H9 (cell line): ENCODE data around the gene GLRA3. TPM values are rescaled to one million over a fixed set of nuclear protein-coding genes. Genes with fewer than 3 reads are reported as not detected.

Experiments
- DNase-seq: peaks from one replicate; pipeline ENCODE4 v3.0.0-alpha.2; 2017
- H2AFZ ChIP-seq: one replicate; pipeline ENCODE4 v1.6.1; 2013; ENCODE audit warnings: mild to moderate bottlenecking, low read length, control low read depth, moderate library complexity
- H2AK5ac ChIP-seq: 2 replicates; pipeline ENCODE4 v1.6.1; 2013; ENCODE audit warnings: low read length, control low read depth, mixed read lengths; ENCODE audit not compliant: insufficient read length
- H2BK120ac ChIP-seq: one replicate; pipeline ENCODE4 v1.6.1; 2013; ENCODE audit warnings: low read depth, mild to moderate bottlenecking, low read length, control low read depth, inconsistent platforms; ENCODE audit not compliant: poor library complexity, severe bottlenecking
- H2BK12ac ChIP-seq: 2 replicates; pipeline ENCODE4 v1.6.1; 2013; ENCODE audit warnings: low read length, control low read depth, mixed read lengths, low read depth; ENCODE audit not compliant: insufficient read length
- H2BK15ac ChIP-seq: 2 replicates; pipeline ENCODE4 v1.6.1; 2013; ENCODE audit warnings: low read depth, low read length, control low read depth
- H2BK20ac ChIP-seq: one replicate; pipeline ENCODE4 v1.6.1; 2013; ENCODE audit warnings: low read depth, mild to moderate bottlenecking, low read length, control low read depth, inconsistent platforms; ENCODE audit not compliant: poor library complexity, severe bottlenecking
- H2BK5ac ChIP-seq: 2 replicates; pipeline ENCODE4 v1.6.1; 2013; ENCODE audit warnings: low read length, control low read depth, mixed read lengths; ENCODE audit not compliant: insufficient read length
- H3K14ac ChIP-seq: 2 replicates; pipeline ENCODE4 v1.6.1; 2013; ENCODE audit warnings: low read length, control low read depth; ENCODE audit not compliant: insufficient read depth
- H3K18ac ChIP-seq: 2 replicates; pipeline ENCODE4 v1.6.1; 2013; ENCODE audit warnings: low read depth, mild to moderate bottlenecking, mixed read lengths, low read length, control low read depth; ENCODE audit not compliant: insufficient read length
- H3K23ac ChIP-seq: 2 replicates; pipeline ENCODE4 v1.6.1; 2013; ENCODE audit warnings: low read length, control low read depth, mixed read lengths, low read depth; ENCODE audit not compliant: insufficient read length
- H3K23me2 ChIP-seq: 2 replicates; pipeline ENCODE4 v1.6.1; 2013; ENCODE audit warnings: low read depth, mild to moderate bottlenecking, mixed read lengths, low read length, control low read depth; ENCODE audit not compliant: insufficient read length, poor library complexity, severe bottlenecking
- H3K27ac ChIP-seq: 2 replicates; pipeline ENCODE4 v1.5.1; 2013; ENCODE audit warnings: low read length, control low read depth, mixed read lengths, low read depth; ENCODE audit not compliant: insufficient read length
- H3K27me3 ChIP-seq: 2 replicates; pipeline ENCODE4 v1.6.1; 2013; ENCODE audit warnings: low read length, control low read depth, inconsistent platforms; ENCODE audit not compliant: insufficient read depth
- H3K4ac ChIP-seq: 2 replicates; pipeline ENCODE4 v1.6.1; 2013; ENCODE audit warnings: low read depth, mild to moderate bottlenecking, control low read depth, inconsistent platforms, low read length, moderate library complexity
- H3K4me1 ChIP-seq: 2 replicates; pipeline ENCODE4 v1.6.1; 2013; ENCODE audit warnings: low read length, control low read depth, inconsistent platforms; ENCODE audit not compliant: insufficient read depth
- H3K4me2 ChIP-seq: 2 replicates; pipeline ENCODE4 v1.6.1; 2013; ENCODE audit warnings: low read length, control low read depth, mixed read lengths; ENCODE audit not compliant: insufficient read length, insufficient read depth
- H3K56ac ChIP-seq: 2 replicates; pipeline ENCODE4 v1.6.1; 2013; ENCODE audit warnings: low read depth, mild to moderate bottlenecking, mixed read lengths, low read length, control low read depth; ENCODE audit not compliant: insufficient read length
- H3K79me1 ChIP-seq: 2 replicates; pipeline ENCODE4 v1.6.1; 2013; ENCODE audit warnings: low read depth, mild to moderate bottlenecking, moderate library complexity, low read length, control low read depth, inconsistent platforms; ENCODE audit not compliant: insufficient read depth, poor library complexity, severe bottlenecking
- H3K79me2 ChIP-seq: 2 replicates; pipeline ENCODE4 v1.6.1; 2013; ENCODE audit warnings: low read length, control low read depth, inconsistent platforms; ENCODE audit not compliant: insufficient read depth
- H3K9ac ChIP-seq: 2 replicates; pipeline ENCODE4 v1.6.1; 2013; ENCODE audit warnings: low read length, control low read depth, mixed read lengths; ENCODE audit not compliant: insufficient read length; ENCODE audit errors: extremely low read depth
- H3K9me3 ChIP-seq: one replicate; pipeline ENCODE4 v1.6.1; 2013; ENCODE audit warnings: low read depth, low read length, inconsistent platforms; ENCODE audit not compliant: control insufficient read depth
- H3T11ph ChIP-seq: one replicate; pipeline ENCODE4 v1.6.1; 2013; ENCODE audit warnings: mild to moderate bottlenecking, low read length, control low read depth, inconsistent platforms
- H4K20me1 ChIP-seq: one replicate; pipeline ENCODE4 v1.6.1; 2013; ENCODE audit not compliant: control insufficient read depth, insufficient read length, insufficient read depth
- H4K5ac ChIP-seq: 2 replicates; pipeline ENCODE4 v1.6.1; 2013; ENCODE audit warnings: low read depth, mild to moderate bottlenecking, mixed read lengths, low read length, control low read depth; ENCODE audit not compliant: insufficient read length
- H4K8ac ChIP-seq: replicated peaks from 2 replicates; pipeline ENCODE4 v1.6.1; 2013; ENCODE audit warnings: low read length, control low read depth, mixed read lengths, low read depth; ENCODE audit not compliant: insufficient read length
- H4K91ac ChIP-seq: 2 replicates; pipeline ENCODE4 v1.6.1; 2013; ENCODE audit warnings: low read depth, mild to moderate bottlenecking, moderate library complexity, mixed read lengths, low read length, control low read depth; ENCODE audit not compliant: insufficient read length
- H3K27ac Mint-ChIP-seq, 3 experiments: 2 replicates in 2 of 3; 3 replicates in 1 of 3; pipeline ENCODE4 v1.8.0; 2020 to 2021; ENCODE audit warnings: mixed read lengths in 3 of 3, mild to moderate bottlenecking in 1 of 3, moderate library complexity in 1 of 3
- H3K27me3 Mint-ChIP-seq: 2 replicates; pipeline ENCODE4 v1.8.0; 2021; ENCODE audit warnings: low read depth, mild to moderate bottlenecking, moderate library complexity, mixed read lengths
- H3K36me3 Mint-ChIP-seq, 3 experiments: 2 replicates in 2 of 3; 3 replicates in 1 of 3; pipeline ENCODE4 v1.8.0; 2020 to 2021; ENCODE audit warnings: low read depth in 3 of 3, mixed read lengths in 3 of 3; ENCODE audit not compliant: insufficient read depth in 1 of 3
- H3K4me1 Mint-ChIP-seq, 2 experiments: 2 replicates each; pipeline ENCODE4 v1.8.0; 2020; ENCODE audit warnings: mixed read lengths in 2 of 2
- H3K4me3 Mint-ChIP-seq, 2 experiments: 2 replicates in 1 of 2; 3 replicates in 1 of 2; pipeline ENCODE4 v1.8.0; 2020 to 2021; ENCODE audit warnings: mild to moderate bottlenecking in 2 of 2, mixed read lengths in 2 of 2, moderate library complexity in 1 of 2
- H3K9me3 Mint-ChIP-seq, 2 experiments: 2 replicates in 1 of 2; 3 replicates in 1 of 2; pipeline ENCODE4 v1.8.0; 2020; ENCODE audit warnings: mild to moderate bottlenecking in 2 of 2, mixed read lengths in 2 of 2, moderate library complexity in 1 of 2
- WGBS: extraction: QIAGEN DNeasy Blood & Tissue Kit; methylation state at CpG from one replicate; pipeline ENCODE4 v1.1.7; 2013; ENCODE audit warnings: missing lambda C conversion rate, low lambda C conversion rate, mixed read lengths; ENCODE audit not compliant: insufficient read length; ENCODE audit errors: extremely low coverage; 5-methylcytosine and 5-hydroxymethylcytosine counted together
- total RNA-seq: library from RNA; stranded (reverse); gene quantifications from 2 replicates; pipeline ENCODE4 v1.2.1, GENCODE V29; 2021
- TF ChIP-seq, protein P1 (sequence below): fragments of 200-600 bp; sonication (generic); conservative IDR thresholded peaks from 3 replicates; pipeline ENCODE4 v1.8.0; 2021; ENCODE audit warnings: antibody characterized with exemption, mild to moderate bottlenecking

Gene GLRA3
- total RNA-seq, 1 experiment from 2014 or later, result 0.09 TPM

DNA sequence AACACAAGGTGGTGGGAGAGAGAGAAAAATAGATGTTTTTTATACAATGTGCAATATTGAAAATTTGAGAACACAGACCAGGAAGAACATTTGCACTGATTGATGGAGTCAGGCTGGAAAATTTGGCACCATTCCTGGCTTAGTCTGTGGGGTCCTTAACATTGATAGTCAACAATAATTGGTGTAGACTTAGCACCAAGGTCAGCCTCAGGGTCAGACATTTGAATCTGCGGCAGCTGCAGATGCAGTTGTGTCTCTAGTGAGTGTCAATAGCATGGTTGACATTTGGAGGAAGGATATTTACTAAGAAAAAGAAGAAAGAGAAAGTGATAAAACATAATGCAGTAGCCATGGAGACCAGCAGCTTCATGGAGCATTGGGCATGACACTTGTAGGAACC lies 31.5 kb upstream of the GLRA3 start:
- Histone ChIP-seq H3K9ac (no peak overlapping the region), H3K27me3 (no peaks in the 10 kb centered on the region), H2BK20ac (no peak overlapping the region), H4K5ac (no peak overlapping the region), H3K18ac (no peak overlapping the region), H3K4me1 (no peaks in the 10 kb centered on the region), H4K20me1 (no peaks in the 10 kb centered on the region), H3K79me2 (no peaks in the 10 kb centered on the region), H2BK120ac (no peak overlapping the region), H4K91ac (no peak overlapping the region), H2AK5ac (no peak overlapping the region), H2BK15ac (no peak overlapping the region), H3K4ac (no peak overlapping the region), H3T11ph (no peak overlapping the region), H3K4me2 (no peak overlapping the region), H3K14ac (no peak overlapping the region), H3K27ac (no peak overlapping the region), H3K79me1 (no peaks in the 10 kb centered on the region), H3K23me2 (no peaks in the 10 kb centered on the region), H3K9me3 (no peaks in the 10 kb centered on the region), H4K8ac (no peak overlapping the region), H2BK5ac (no peak overlapping the region), H3K23ac (no peak overlapping the region), H2AFZ (no peak overlapping the region), H2BK12ac (no peak overlapping the region), H3K56ac (no peak overlapping the region)
- TF ChIP-seq, protein P1, sequence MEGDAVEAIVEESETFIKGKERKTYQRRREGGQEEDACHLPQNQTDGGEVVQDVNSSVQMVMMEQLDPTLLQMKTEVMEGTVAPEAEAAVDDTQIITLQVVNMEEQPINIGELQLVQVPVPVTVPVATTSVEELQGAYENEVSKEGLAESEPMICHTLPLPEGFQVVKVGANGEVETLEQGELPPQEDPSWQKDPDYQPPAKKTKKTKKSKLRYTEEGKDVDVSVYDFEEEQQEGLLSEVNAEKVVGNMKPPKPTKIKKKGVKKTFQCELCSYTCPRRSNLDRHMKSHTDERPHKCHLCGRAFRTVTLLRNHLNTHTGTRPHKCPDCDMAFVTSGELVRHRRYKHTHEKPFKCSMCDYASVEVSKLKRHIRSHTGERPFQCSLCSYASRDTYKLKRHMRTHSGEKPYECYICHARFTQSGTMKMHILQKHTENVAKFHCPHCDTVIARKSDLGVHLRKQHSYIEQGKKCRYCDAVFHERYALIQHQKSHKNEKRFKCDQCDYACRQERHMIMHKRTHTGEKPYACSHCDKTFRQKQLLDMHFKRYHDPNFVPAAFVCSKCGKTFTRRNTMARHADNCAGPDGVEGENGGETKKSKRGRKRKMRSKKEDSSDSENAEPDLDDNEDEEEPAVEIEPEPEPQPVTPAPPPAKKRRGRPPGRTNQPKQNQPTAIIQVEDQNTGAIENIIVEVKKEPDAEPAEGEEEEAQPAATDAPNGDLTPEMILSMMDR, result no peak
- Mint-ChIP-seq H3K27ac (no peak overlapping the region), H3K27me3 (no peaks in the 10 kb centered on the region), H3K4me3 (no peak overlapping the region), H3K4me1 (peaks cover 0 to under 1% of the 10 kb centered on the region in 2 experiments; a peak in 1 of 4 replicates), H3K9me3 (peaks cover 0 to 3% of the 10 kb centered on the region in 2 experiments; a peak in 1 of 5 replicates), H3K36me3 (peaks cover 0 to 9% (median 0%) of the 10 kb centered on the region in 3 experiments; a peak in 1 of 7 replicates)
- DNase-seq, result no peak
- WGBS, result no CpG with 5 or more reads among the region's 1 CpG
